ENCODE results near the gene ABCC5. TPM values are rescaled to one million over a fixed set of nuclear protein-coding genes. Genes with fewer than 3 reads are reported as not detected.

Gene ABCC5
- total RNA-seq, 3 donors from 2014 or later (not counting 1 experiment from before 2014, with no cell fraction given): 15.6 to 32.5 (median 27.1) TPM

DNA sequence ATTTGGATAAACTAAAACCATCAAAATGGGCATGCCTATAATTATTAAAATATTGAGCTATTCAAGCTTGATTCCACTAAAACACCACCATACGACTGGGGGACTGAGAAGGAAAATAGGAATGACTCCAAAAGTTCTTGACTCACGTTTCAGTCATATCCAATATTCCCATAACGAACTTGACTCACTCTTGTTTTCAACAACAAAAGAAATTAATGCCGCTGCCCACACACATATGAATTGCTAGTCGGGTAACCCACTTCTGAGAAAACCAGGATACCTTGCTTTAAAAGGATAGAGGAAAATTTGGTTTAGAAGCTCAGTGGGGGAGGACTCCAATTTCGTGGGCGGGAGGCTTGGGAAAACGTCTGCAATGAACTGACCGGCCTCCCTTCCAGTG, 40.3 kb upstream of the ABCC5 start:
- H3K9me3 ChIP-seq (ENCODE audit: control insufficient read depth, insufficient read depth, low read length): no peaks in the 10 kb centered on the region
- H3K36me3 Mint-ChIP-seq: no peaks in the 10 kb centered on the region
- no peaks in the 10 kb centered on the region for H3K27me3 ChIP-seq (ENCODE audit: control insufficient read depth, insufficient read depth, low read length)
- intact Hi-C loops (cut with micrococcal nuclease): no loop called here
- H3K27ac ChIP-seq (ENCODE audit: low read length): no peak overlapping the region
- no peak overlapping the region for H3K4me3 ChIP-seq (ENCODE audit: low read length)
- H3K36me3 ChIP-seq (ENCODE audit: control insufficient read depth, insufficient read depth, low read length): no peaks in the 10 kb centered on the region
- H3K4me1 ChIP-seq (ENCODE audit: control insufficient read depth, insufficient read depth, low read length): no peaks in the 10 kb centered on the region
- H3K9me3 Mint-ChIP-seq: no peaks in the 10 kb centered on the region
- no peak for ATAC-seq
- 86% methylated on average over 9 of the region's 9 CpGs for WGBS (ENCODE audit: insufficient coverage)
- H3K4me3 Mint-ChIP-seq: no peak overlapping the region
- no peak overlapping the region for H3K27ac Mint-ChIP-seq
- H3K27me3 Mint-ChIP-seq (ENCODE audit: low read depth in 2 of 2): no peaks in the 10 kb centered on the region
- TF ChIP-seq CTCF (IDR thresholded peaks at IDR 0.05): no peak
- H3K4me1 Mint-ChIP-seq: no peaks in the 10 kb centered on the region
- DNase-seq: no peak

GRCh38 chr3:184052767-184053166, 35.1 kb upstream of the ABCC5 start, which contains the start of gene HTR3C:
Gene HTR3C (plus strand): TSS chr3:184053047. CDS start chr3:184053081, 34 bp downstream.
- Mint-ChIP-seq H3K27me3 (ENCODE audit: low read depth in 2 of 2) (peaks cover 0 to 9% of the 10 kb centered on the region in 2 donors), H3K4me1 (no peaks in the 10 kb centered on the region), H3K27ac (no peak within 1 kb of the TSS), H3K4me3 (no peak within 1 kb of the TSS), H3K36me3 (no peaks in the 10 kb centered on the region), H3K9me3 (no peaks in the 10 kb centered on the region)
- Histone ChIP-seq H3K4me1 (ENCODE audit: control insufficient read depth, insufficient read depth, low read length) (no peaks in the 10 kb centered on the region), H3K27ac (ENCODE audit: low read length) (no peak within 1 kb of the TSS), H3K4me3 (ENCODE audit: low read length) (no peak within 1 kb of the TSS), H3K36me3 (ENCODE audit: control insufficient read depth, insufficient read depth, low read length) (no peaks in the 10 kb centered on the region), H3K27me3 (ENCODE audit: control insufficient read depth, insufficient read depth, low read length) (no peaks in the 10 kb centered on the region), H3K9me3 (ENCODE audit: control insufficient read depth, insufficient read depth, low read length) (no peaks in the 10 kb centered on the region)
- TF ChIP-seq CTCF (IDR thresholded peaks at IDR 0.05): no peak
- no peak for ATAC-seq
- WGBS (ENCODE audit: insufficient coverage): 75% methylated on average over 4 of the region's 4 CpGs
- intact Hi-C loops (cut with micrococcal nuclease): no loop called here
- no peak for DNase-seq

DNA sequence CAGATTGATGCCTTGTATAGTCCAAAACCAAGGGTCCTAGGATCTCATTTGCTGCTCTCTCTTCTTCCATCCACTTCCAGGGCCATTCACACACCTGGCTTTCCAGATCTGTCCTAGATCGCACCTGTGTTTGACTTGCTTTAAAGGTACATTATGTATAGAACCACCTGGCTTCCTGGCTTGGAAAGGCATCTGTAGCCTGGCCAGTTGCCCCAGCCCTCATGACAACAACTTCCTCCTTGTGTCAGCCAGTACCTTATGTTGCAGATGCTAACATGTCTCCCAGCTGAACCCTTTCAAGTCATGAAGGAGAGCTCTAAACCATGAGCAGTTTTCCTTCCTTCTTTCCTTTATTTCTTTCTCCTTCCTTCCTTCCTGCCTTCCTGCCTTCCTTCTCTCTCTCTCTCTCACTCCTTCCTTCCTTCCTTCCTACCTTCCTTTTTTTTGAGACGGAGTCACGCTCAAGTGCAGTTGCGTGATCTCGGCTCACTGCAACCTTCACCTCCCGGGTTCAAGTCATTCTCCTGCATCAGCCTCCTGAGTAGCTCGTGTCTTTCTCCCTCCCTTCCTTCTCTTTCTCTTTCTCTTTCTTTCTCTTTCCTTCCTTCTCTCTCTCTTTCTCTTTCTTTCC, 32.6 kb upstream of the ABCC5 start:
- no peaks in the 10 kb centered on the region for H3K36me3 ChIP-seq (ENCODE audit: control insufficient read depth, insufficient read depth, low read length)
- H3K9me3 ChIP-seq (ENCODE audit: control insufficient read depth, insufficient read depth, low read length): no peaks in the 10 kb centered on the region
- no peaks in the 10 kb centered on the region for H3K4me1 Mint-ChIP-seq
- intact Hi-C loops (cut with micrococcal nuclease): no loop called here
- H3K27ac Mint-ChIP-seq: no peak overlapping the region
- 79% methylated on average over 7 of the region's 7 CpGs for WGBS (ENCODE audit: insufficient coverage)
- H3K27me3 ChIP-seq (ENCODE audit: control insufficient read depth, insufficient read depth, low read length): no peaks in the 10 kb centered on the region
- no peak overlapping the region for H3K4me3 Mint-ChIP-seq
- no peak for DNase-seq
- H3K36me3 Mint-ChIP-seq: no peaks in the 10 kb centered on the region
- no peak for ATAC-seq
- H3K27me3 Mint-ChIP-seq (ENCODE audit: low read depth in 2 of 2): peaks cover 0 to 9% of the 10 kb centered on the region in 2 donors
- no peaks in the 10 kb centered on the region for H3K9me3 Mint-ChIP-seq
- H3K27ac ChIP-seq (ENCODE audit: low read length): no peak overlapping the region
- no peaks in the 10 kb centered on the region for H3K4me1 ChIP-seq (ENCODE audit: control insufficient read depth, insufficient read depth, low read length)
- no peak for TF ChIP-seq CTCF (IDR thresholded peaks at IDR 0.05)
- H3K4me3 ChIP-seq (ENCODE audit: low read length): no peak overlapping the region

- Histone ChIP-seq H3K4me1 (ENCODE audit: control insufficient read depth, insufficient read depth, low read length) (no peaks in the 10 kb centered on the region), H3K4me3 (ENCODE audit: low read length) (no peak overlapping the region), H3K9me3 (ENCODE audit: control insufficient read depth, insufficient read depth, low read length) (no peaks in the 10 kb centered on the region), H3K27ac (ENCODE audit: low read length) (no peak overlapping the region), H3K36me3 (ENCODE audit: control insufficient read depth, insufficient read depth, low read length) (no peaks in the 10 kb centered on the region), H3K27me3 (ENCODE audit: control insufficient read depth, insufficient read depth, low read length) (no peaks in the 10 kb centered on the region)
- intact Hi-C loops (cut with micrococcal nuclease): no loop called here
- Mint-ChIP-seq H3K9me3 (no peaks in the 10 kb centered on the region), H3K4me1 (no peaks in the 10 kb centered on the region), H3K4me3 (no peak overlapping the region), H3K27ac (no peak overlapping the region), H3K27me3 (ENCODE audit: low read depth in 2 of 2) (no peaks in the 10 kb centered on the region), H3K36me3 (no peaks in the 10 kb centered on the region)
- DNase-seq (no peak), ATAC-seq (no peak)
- WGBS (ENCODE audit: insufficient coverage): 88% methylated on average over 5 of the region's 5 CpGs
- TF ChIP-seq CTCF (IDR thresholded peaks at IDR 0.05): no peak
Measured at GRCh38 chr3:184045995-184046394, 28.3 kb upstream of the ABCC5 start.
